GM12891 (cell line): Measurements from ENCODE around the gene RIPPLY3.

Experiments used
- PAX5 ChIP-seq: IDR thresholded peaks from 2 replicates; pipeline ENCODE4 v1.6.1; 2011; ENCODE audit warnings: low read length, moderate library complexity, mild to moderate bottlenecking; ENCODE audit not compliant: insufficient read depth, severe bottlenecking
- POLR2A ChIP-seq: IDR thresholded peaks from 2 replicates; pipeline ENCODE4 v1.6.1; 2011; ENCODE audit warnings: low read depth, low read length, control low read depth
- POLR2AphosphoS5 ChIP-seq: IDR thresholded peaks from 2 replicates; pipeline ENCODE4 v1.6.1; 2011; ENCODE audit warnings: low read depth, low read length, control low read depth
- POU2F2 ChIP-seq: IDR thresholded peaks from 2 replicates; pipeline ENCODE4 v1.6.1; 2011; ENCODE audit warnings: low read depth, mild to moderate bottlenecking, control low read depth, low read length, moderate library complexity
- SPI1 ChIP-seq: IDR thresholded peaks from 2 replicates; pipeline ENCODE4 v1.6.1; 2011; ENCODE audit warnings: low read depth, low read length, control low read depth
- TAF1 ChIP-seq: IDR thresholded peaks from 2 replicates; pipeline ENCODE4 v1.6.1; 2011; ENCODE audit warnings: low read depth, low read length, control low read depth

GRCh38 chr21:36964827-36965719 lies 41.4 kb upstream of the RIPPLY3 start:
- no peak for TF ChIP-seq POLR2A
- TF ChIP-seq POLR2AphosphoS5, result no peak
- no peak for TF ChIP-seq TAF1
- TF ChIP-seq SPI1, result no peak
- no peak for TF ChIP-seq POU2F2
- TF ChIP-seq PAX5, result no peak
